Adrenal gland (tissue), 12 donors: ENCODE results near the gene PIEZO2. TPM values are rescaled to one million over a fixed set of nuclear protein-coding genes. Genes with fewer than 3 reads are reported as not detected.

Source experiments
- DNase-seq, 7 donors: peaks; one replicate each; pipeline ENCODE4 v3.0.0-alpha.2; 2019 to 2020
- H3K27ac ChIP-seq, 5 donors: fragments of 200-600 bp; sonication (generic) in 4 of 5; 1 replicate in 3 of 5; 2 replicates in 2 of 5; pipeline versions ENCODE4 v1.5.1 to v1.8.0; 2016 to 2020; ENCODE audit warnings: mild to moderate bottlenecking in 1 of 5
- H3K27me3 ChIP-seq: fragments of 200-600 bp; 2 replicates; pipeline ENCODE4 v1.8.0; 2021
- H3K36me3 ChIP-seq, 2 donors: fragments of 200-600 bp; replicated peaks in 1 of 2; 1 replicate in 1 of 2; 2 replicates in 1 of 2; pipeline versions ENCODE4 v1.5.1 to v1.8.0; 2018 to 2022
- H3K4me1 ChIP-seq, 2 donors: fragments of 200-600 bp; replicated peaks in 1 of 2; 1 replicate in 1 of 2; 2 replicates in 1 of 2; pipeline versions ENCODE4 v1.5.1 to v1.8.0; 2018 to 2021
- H3K4me3 ChIP-seq, 4 donors: fragments of 200-600 bp; sonication (generic) in 3 of 4; one replicate each; pipeline ENCODE4 v1.5.1; 2016 to 2018
- H3K9me3 ChIP-seq, 3 donors: fragments of 200-600 bp; sonication (generic) in 1 of 3; replicated peaks in 1 of 3; 1 replicate in 2 of 3; 2 replicates in 1 of 3; pipeline versions ENCODE4 v1.5.1 to v1.8.0; 2016 to 2021
- POLR2A ChIP-seq, 2 donors: fragments of 450-650 bp; IDR thresholded peaks; one replicate each; pipeline ENCODE4 v1.6.1; 2017; ENCODE audit warnings: antibody characterized with exemption in 2 of 2, mild to moderate bottlenecking in 2 of 2, moderate library complexity in 1 of 2
- WGBS, 4 donors: extraction: QIAGEN DNeasy Blood & Tissue Kit in 2 of 4; methylation state at CpG; one replicate each; pipeline versions ENCODE4 v1.1.5 to v1.1.7; 2013 to 2017; 5-methylcytosine and 5-hydroxymethylcytosine counted together
- intact Hi-C, 2 donors: fragments of 100-400 bp; cut with DNase I; formaldehyde crosslinking; loops; one replicate each; pipeline versions ENCODE4 v1.14.1 to v1.15.0; 2022 to 2023
- polyA plus RNA-seq, 3 donors: library from polyadenylated mRNA; stranded (reverse); fragments of 200-250 nt in 2 of 3; fragments of 350-450 nt in 1 of 3; fragmentation: Illumina TruSeq in 1 of 3; extraction: RNeasy Lipid Tissue Mini Kit (QIAGEN cat#74804) in 1 of 3; gene quantifications; one replicate each; pipeline ENCODE4 v1.2.3, GENCODE V29; 2013 to 2014
- total RNA-seq, 9 donors: library from RNA; depleted of rRNA in 4 of 9; stranded (reverse); fragments of >200 nt in 4 of 9; fragments of 120-200 nt in 1 of 9; fragmentation: NEBNext Ultra II Directional in 1 of 9; extraction: Animal tissue kit (Norgen Biotek cat#: 25700) in 1 of 9; gene quantifications; one replicate each; pipeline versions ENCODE4 v1.1.0 to v1.2.4, GENCODE V29; 2013 to 2023
- TF ChIP-seq, protein P1 (sequence below), 6 experiments: fragments of 450-650 bp in 4 of 6; fragments of 200-600 bp in 2 of 6; sonication (generic) in 1 of 6; IDR thresholded peaks; 1 replicate in 5 of 6; 2 replicates in 1 of 6; pipeline versions ENCODE4 v1.5.1 to v1.8.0; 2016 to 2021; ENCODE audit warnings: antibody characterized with exemption in 6 of 6, mild to moderate bottlenecking in 2 of 6, moderate library complexity in 1 of 6
- donor health status: healthy with polysubstance abuse.
- donor health status: Bipolar disorder and iron deficiency.
- donor health status: DM: yes; HTN: yes; CAD: no.
- donor health status: DM: no; HTN: no; CAD: no.
- donor health status: DM: no; HTN: no; CAD: no.
- donor health status: DM: yes; HTN: yes; CAD: no.

The PIEZO2 gene
- total and polyA plus RNA-seq, 12 donors = 0.88 to 18.0 (median 2.6) TPM

DNA sequence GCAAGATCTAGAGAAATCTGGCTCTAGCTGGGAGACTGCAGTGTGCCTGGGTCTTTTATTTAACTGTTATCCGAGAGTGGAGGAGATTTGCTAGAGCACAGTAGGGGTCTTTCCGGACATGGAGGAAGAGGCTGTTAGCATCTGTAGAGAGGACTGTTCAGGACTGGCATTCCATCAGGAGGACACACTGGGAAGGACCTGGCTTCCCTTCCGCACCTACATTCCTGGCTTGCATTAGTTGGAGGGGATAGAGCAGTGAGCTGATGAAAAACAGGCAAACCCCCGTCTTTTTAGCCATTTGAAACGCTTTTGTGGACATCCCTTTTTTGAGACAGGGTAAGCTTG lies 874 bp upstream of the PIEZO2 start:
- WGBS, 4 donors = 50 to 69% (median 54%) methylated on average over 5 of the region's 5 CpGs
- Histone ChIP-seq H3K27ac (no peak overlapping the region), H3K4me1 (peaks cover 0 to 5% of the 10 kb centered on the region in 2 donors), H3K36me3 (no peaks in the 10 kb centered on the region), H3K27me3 (peaks cover 37% of the 10 kb centered on the region), H3K4me3 (no peak overlapping the region), H3K9me3 (no peaks in the 10 kb centered on the region)
- no peak for DNase-seq
- intact Hi-C loops = loop anchor here in 1 of 2 donors (5.0 to 10.0 kb wide), 3 partner anchors 105 to 585 kb away; no protein-coding TSS in a partner anchor
- TF ChIP-seq, protein P1, sequence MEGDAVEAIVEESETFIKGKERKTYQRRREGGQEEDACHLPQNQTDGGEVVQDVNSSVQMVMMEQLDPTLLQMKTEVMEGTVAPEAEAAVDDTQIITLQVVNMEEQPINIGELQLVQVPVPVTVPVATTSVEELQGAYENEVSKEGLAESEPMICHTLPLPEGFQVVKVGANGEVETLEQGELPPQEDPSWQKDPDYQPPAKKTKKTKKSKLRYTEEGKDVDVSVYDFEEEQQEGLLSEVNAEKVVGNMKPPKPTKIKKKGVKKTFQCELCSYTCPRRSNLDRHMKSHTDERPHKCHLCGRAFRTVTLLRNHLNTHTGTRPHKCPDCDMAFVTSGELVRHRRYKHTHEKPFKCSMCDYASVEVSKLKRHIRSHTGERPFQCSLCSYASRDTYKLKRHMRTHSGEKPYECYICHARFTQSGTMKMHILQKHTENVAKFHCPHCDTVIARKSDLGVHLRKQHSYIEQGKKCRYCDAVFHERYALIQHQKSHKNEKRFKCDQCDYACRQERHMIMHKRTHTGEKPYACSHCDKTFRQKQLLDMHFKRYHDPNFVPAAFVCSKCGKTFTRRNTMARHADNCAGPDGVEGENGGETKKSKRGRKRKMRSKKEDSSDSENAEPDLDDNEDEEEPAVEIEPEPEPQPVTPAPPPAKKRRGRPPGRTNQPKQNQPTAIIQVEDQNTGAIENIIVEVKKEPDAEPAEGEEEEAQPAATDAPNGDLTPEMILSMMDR (IDR thresholded peaks at IDR 0.05) = no peak
- no peak for TF ChIP-seq POLR2A (IDR thresholded peaks at IDR 0.05)

DNA sequence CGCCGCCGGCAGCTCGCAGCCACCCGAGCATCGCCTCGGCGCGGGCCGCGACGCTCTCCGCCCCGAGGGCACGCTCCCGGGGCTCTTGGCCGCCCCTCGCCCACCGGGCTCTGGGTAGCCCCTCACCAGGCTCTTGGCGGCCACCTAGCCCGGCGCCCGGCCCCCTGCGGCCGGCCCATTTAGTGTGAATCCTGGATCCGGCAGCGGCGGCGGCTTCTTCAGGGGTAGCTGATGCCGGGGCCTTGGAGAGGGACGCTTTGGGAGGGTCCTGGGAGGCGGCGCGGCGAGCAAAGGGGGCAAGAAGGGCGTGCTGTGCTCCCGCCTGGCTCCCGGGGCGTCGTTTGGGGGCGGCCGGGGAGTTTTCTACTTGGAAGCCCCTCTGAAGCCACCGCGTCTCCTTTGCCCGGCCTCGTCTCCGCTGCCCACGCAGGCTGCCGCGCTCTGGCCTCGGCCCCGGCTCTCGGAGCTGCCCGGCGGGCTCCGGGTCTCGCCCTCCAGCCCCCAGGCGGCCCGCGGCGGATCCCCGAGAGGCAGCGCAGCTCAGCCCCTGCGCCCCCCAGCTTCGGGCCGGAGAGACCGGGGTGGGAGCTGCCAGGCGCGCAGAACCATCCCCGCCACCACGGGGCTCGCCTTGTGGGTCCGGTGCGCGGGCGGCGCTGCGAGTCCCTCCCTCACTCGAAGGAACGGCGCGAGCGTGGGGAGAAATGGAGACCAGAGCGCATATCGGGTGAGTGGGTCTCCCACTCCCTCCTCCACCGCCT lies 509 bp downstream of the PIEZO2 start:
- TF ChIP-seq, protein P1 (IDR thresholded peaks at IDR 0.05) = no peak
- TF ChIP-seq POLR2A (IDR thresholded peaks at IDR 0.05) = no peak
- H3K27ac ChIP-seq = no peak overlapping the region
- peaks cover 0 to 5% of the 10 kb centered on the region in 2 donors for H3K4me1 ChIP-seq
- H3K27me3 ChIP-seq = peaks cover 37% of the 10 kb centered on the region
- peak overlapping the region in 1 of 4 donors; percentile 47 for H3K4me3 ChIP-seq
- no peaks in the 10 kb centered on the region for H3K36me3 ChIP-seq
- WGBS, 4 donors = 1 to 2% (median 2%) methylated on average over 23 to 86 of the region's 86 CpGs
- H3K9me3 ChIP-seq = no peaks in the 10 kb centered on the region
- DNase-seq = no peak
- intact Hi-C loops = no loop called here

GRCh38 chr18:11147962-11148679 lies 1.2 kb downstream of the PIEZO2 start:
- H3K27me3 ChIP-seq = peaks cover 37% of the 10 kb centered on the region
- H3K27ac ChIP-seq = no peak overlapping the region
- H3K36me3 ChIP-seq = no peaks in the 10 kb centered on the region
- WGBS, 4 donors = 4 to 12% (median 6%) methylated on average over 25 to 39 of the region's 39 CpGs
- peaks cover 0 to 5% of the 10 kb centered on the region in 2 donors for H3K4me1 ChIP-seq
- no peak for TF ChIP-seq POLR2A (IDR thresholded peaks at IDR 0.05)
- TF ChIP-seq, protein P1 (IDR thresholded peaks at IDR 0.05) = no peak
- peak overlapping the region in 1 of 4 donors; percentile 47 for H3K4me3 ChIP-seq
- DNase-seq = peak in 1 of 7 donors; percentile 8
- intact Hi-C loops = no loop called here
- no peaks in the 10 kb centered on the region for H3K9me3 ChIP-seq

- no peaks in the 10 kb centered on the region for H3K36me3 ChIP-seq
- no peak for DNase-seq
- no peaks in the 10 kb centered on the region for H3K9me3 ChIP-seq
- 12 to 21% (median 18%) methylated on average over 19 to 23 of the region's 23 CpGs for WGBS, 4 donors
- H3K4me3 ChIP-seq = no peak overlapping the region
- H3K4me1 ChIP-seq = peaks cover 0 to 5% of the 10 kb centered on the region in 2 donors
- no peak overlapping the region for H3K27ac ChIP-seq
- intact Hi-C loops = no loop called here
- TF ChIP-seq, protein P1 (IDR thresholded peaks at IDR 0.05) = no peak
- TF ChIP-seq POLR2A (IDR thresholded peaks at IDR 0.05) = no peak
- H3K27me3 ChIP-seq = peaks cover 37% of the 10 kb centered on the region
Observed at GRCh38 chr18:11147371-11147951, 1.9 kb downstream of the PIEZO2 start.
